GM18499 (cell line): ENCODE data around the gene EFTUD2.

ENCODE experiments used
- ATAC-seq: cut with Tn5 transposase; IDR thresholded peaks from one replicate; pipeline ENCODE4 v1.9.1; 2021; ENCODE audit warnings: moderate number of reproducible peaks; ENCODE audit not compliant: insufficient read depth, unreplicated experiment

Gene EFTUD2

GRCh38 chr17:44862278-44862914 lies 36.8 kb downstream of the EFTUD2 start:
- ATAC-seq = no peak

GRCh38 chr17:44859701-44860100 lies 39.5 kb downstream of the EFTUD2 start:
- ATAC-seq = no peak

GRCh38 chr17:44854192-44854591 lies 45.1 kb downstream of the EFTUD2 start:
- no peak for ATAC-seq

- ATAC-seq = no peak
Measured at GRCh38 chr17:44850612-44851011, 48.6 kb downstream of the EFTUD2 start.

- no peak for ATAC-seq
Measured at GRCh38 chr17:44850025-44850424, 49.2 kb downstream of the EFTUD2 start.

GRCh38 chr17:44848961-44849489 lies 50.2 kb downstream of the EFTUD2 start:
- no peak for ATAC-seq

GRCh38 chr17:44848257-44848795 lies 50.9 kb downstream of the EFTUD2 start:
- ATAC-seq = no peak

- ATAC-seq = no peak
Measured at GRCh38 chr17:44847586-44847985, 51.7 kb downstream of the EFTUD2 start, which contains the start of gene HIGD1B. Gene HIGD1B (plus strand): TSS chr17:44847883. CDS start chr17:44848153, 270 bp downstream.

GRCh38 chr17:44846206-44846605 lies 53.0 kb downstream of the EFTUD2 start:
- ATAC-seq = no peak

- no peak for ATAC-seq
Measured at GRCh38 chr17:44844390-44844830, 54.8 kb downstream of the EFTUD2 start.

GRCh38 chr17:44842748-44843147 lies 56.5 kb downstream of the EFTUD2 start:
- no peak for ATAC-seq

GRCh38 chr17:44840936-44841335 lies 58.3 kb downstream of the EFTUD2 start:
- no peak for ATAC-seq

GRCh38 chr17:44840274-44840673 lies 59.0 kb downstream of the EFTUD2 start:
- no peak for ATAC-seq

GRCh38 chr17:44837196-44837595 lies 62.0 kb downstream of the EFTUD2 start:
- ATAC-seq = no peak

- no peak for ATAC-seq
Measured at GRCh38 chr17:44832805-44833204, 66.4 kb downstream of the EFTUD2 start.

GRCh38 chr17:44831371-44831770 lies 67.9 kb downstream of the EFTUD2 start:
- ATAC-seq = no peak

- ATAC-seq = no peak
Measured at GRCh38 chr17:44830359-44831288, 68.6 kb downstream of the EFTUD2 start.

- ATAC-seq = no peak
Measured at GRCh38 chr17:44829523-44830358, 69.5 kb downstream of the EFTUD2 start, which contains the start of gene GJC1. Gene GJC1 (minus strand): TSS chr17:44830287. CDS start chr17:44805817, 24,470 bp downstream.

- no peak for ATAC-seq
Measured at GRCh38 chr17:44828919-44829522, 70.2 kb downstream of the EFTUD2 start.
